Breast epithelium (tissue), 3 donors: Measurements from ENCODE around the gene NLK.

Source experiments
- CTCF ChIP-seq, 3 donors: fragments of 450-650 bp; IDR thresholded peaks; one replicate each; pipeline ENCODE4 v1.5.1; 2016 to 2017; ENCODE audit warnings: antibody characterized with exemption in 3 of 3, mild to moderate bottlenecking in 3 of 3, moderate library complexity in 3 of 3
- POLR2AphosphoS5 ChIP-seq, 3 donors: sonication (generic); formaldehyde crosslinking; IDR thresholded peaks; one replicate each; pipeline ENCODE4 v1.6.1; 2017; ENCODE audit warnings: antibody characterized with exemption in 3 of 3

DNA sequence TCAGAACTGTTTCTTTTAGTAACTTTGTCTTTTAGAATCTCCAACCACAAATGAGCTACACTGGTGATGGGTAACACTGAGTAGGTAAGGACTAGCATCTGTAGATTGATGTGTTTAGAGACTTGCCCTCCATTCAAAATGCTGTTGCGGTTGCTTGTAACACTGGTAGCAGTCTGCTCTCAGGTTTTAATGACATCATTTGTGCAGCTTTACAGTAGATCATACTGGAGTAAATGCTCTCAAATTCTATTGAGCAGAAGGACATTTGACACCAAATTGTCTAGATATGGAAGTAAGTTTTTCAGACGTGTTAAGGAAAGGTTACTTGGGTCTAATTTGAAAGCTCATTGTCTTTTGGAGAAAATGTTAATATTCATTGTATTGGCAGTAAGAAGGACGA is 98.8 kb downstream of the NLK start:
- TF ChIP-seq POLR2AphosphoS5 (IDR thresholded peaks at IDR 0.05) (no peak), CTCF (IDR thresholded peaks at IDR 0.05) (no peak)
